HCT116 (cell line): Measurements from ENCODE around the gene MYH8.
A peak's percentile ranks its signal among the peaks of the same experiment; 100 is the strongest.

Experiments used
- CEBPB ChIP-seq: IDR thresholded peaks from 2 replicates; pipeline ENCODE4 v1.6.1; 2012; ENCODE audit warnings: low read depth
- CTCF ChIP-seq, 3 experiments: fragments of 200-600 bp in 1 of 3; sonication (generic) in 1 of 3; IDR thresholded peaks in 2 of 3; conservative IDR thresholded peaks in 1 of 3; 2 replicates each; pipeline ENCODE4 v1.5.1; 2012 to 2017; ENCODE audit warnings: low read depth in 2 of 3, low read length in 2 of 3, antibody characterized with exemption in 1 of 3, borderline replicate concordance in 1 of 3, control low read depth in 1 of 3, mild to moderate bottlenecking in 1 of 3, mixed read lengths in 1 of 3, mixed run types in 1 of 3, moderate library complexity in 1 of 3; ENCODE audit not compliant: insufficient read depth in 1 of 3
- EZH2phosphoT487 ChIP-seq: fragments of 200-600 bp; IDR thresholded peaks from 2 replicates; pipeline ENCODE4 v1.6.1; 2018; ENCODE audit warnings: antibody characterized with exemption, borderline replicate concordance
- POLR2A ChIP-seq: IDR thresholded peaks from 2 replicates; pipeline ENCODE4 v1.7.0; 2011; ENCODE audit warnings: borderline replicate concordance; ENCODE audit not compliant: insufficient read depth, insufficient read length; ENCODE audit errors: extremely low read depth
- POLR2AphosphoS5 ChIP-seq: IDR thresholded peaks from 2 replicates; pipeline ENCODE4 v1.6.1; 2011; ENCODE audit warnings: mild to moderate bottlenecking, low read depth, low read length, moderate library complexity
- SIN3A ChIP-seq: IDR thresholded peaks from 2 replicates; pipeline ENCODE4 v1.6.1; 2012; ENCODE audit warnings: low read depth
- YY1 ChIP-seq: IDR thresholded peaks from 2 replicates; pipeline ENCODE4 v1.6.1; 2011; ENCODE audit warnings: low read length, low read depth, moderate library complexity, mild to moderate bottlenecking; ENCODE audit not compliant: insufficient replicate concordance; ENCODE audit errors: extremely low read depth
- ZBTB33 ChIP-seq: IDR thresholded peaks from 2 replicates; pipeline ENCODE4 v1.6.1; 2011; ENCODE audit warnings: mild to moderate bottlenecking, low read length, moderate library complexity; ENCODE audit not compliant: insufficient replicate concordance; ENCODE audit errors: extremely low read depth

DNA sequence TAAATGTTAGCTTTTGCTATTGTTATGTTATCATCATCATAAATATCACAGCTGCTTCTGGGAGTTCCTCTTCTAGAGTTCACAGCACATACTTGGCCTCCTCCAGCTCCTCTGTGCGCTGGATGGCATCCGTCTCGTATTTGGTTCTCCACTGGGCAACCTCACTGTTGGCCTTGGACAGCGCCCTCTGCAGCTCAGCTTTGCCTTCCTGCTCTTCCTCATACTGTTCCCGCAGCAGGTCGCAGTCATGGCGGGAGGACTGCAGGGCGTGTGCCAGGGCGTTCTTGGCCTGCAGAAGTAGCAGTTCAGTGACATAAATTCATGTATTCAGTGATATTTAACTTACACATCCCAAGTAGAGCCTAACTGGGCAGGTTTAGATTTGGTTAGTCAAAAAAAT is 23.4 kb downstream of the MYH8 start:
- TF ChIP-seq EZH2phosphoT487, result no peak
- peak in 2 of 3 experiments; percentile 37 to 46; a peak in 4 of 6 replicates for TF ChIP-seq CTCF (IDR thresholded peaks at IDR 0.05 in 2 of 3, conservative IDR thresholded peaks at IDR 0.05 in 1 of 3; ENCODE audit: borderline replicate concordance in 1 of 3, insufficient read depth in 1 of 3, low read depth in 2 of 3, low read length in 2 of 3)
- TF ChIP-seq CEBPB, result no peak
- TF ChIP-seq POLR2A, result no peak
- TF ChIP-seq ZBTB33, result no peak
- no peak for TF ChIP-seq YY1
- TF ChIP-seq POLR2AphosphoS5, result no peak
- no peak for TF ChIP-seq SIN3A
